Cardiac muscle cell (in vitro differentiated cells and primary cell): ENCODE data around the gene FGF8. TPM values are rescaled to one million over a fixed set of nuclear protein-coding genes. Genes with fewer than 3 reads are reported as not detected.

Experiments
- DNase-seq, 2 donors: peaks; one replicate each; pipeline versions ENCODE4 v3.0.0 to v3.0.0-alpha.2; 2010 to 2017; ENCODE audit warnings: low read depth in 1 of 2, low spot score in 1 of 2
- H3K27ac ChIP-seq: fragments of 200-600 bp; sonication (generic); 2 replicates; pipeline ENCODE4 v1.5.1; 2016
- H3K27me3 ChIP-seq: fragments of 200-600 bp; sonication (generic); 2 replicates; pipeline ENCODE4 v1.6.0; 2016; ENCODE audit warnings: control low read depth
- H3K36me3 ChIP-seq: fragments of 200-600 bp; sonication (generic); 2 replicates; pipeline ENCODE4 v1.5.1; 2016; ENCODE audit warnings: control low read depth
- H3K4me1 ChIP-seq: fragments of 200-600 bp; sonication (generic); 2 replicates; pipeline ENCODE4 v1.8.1; 2017; ENCODE audit warnings: low read depth, mild to moderate bottlenecking, mixed run types
- H3K4me3 ChIP-seq: fragments of 200-600 bp; sonication (generic); 2 replicates; pipeline ENCODE4 v1.5.1; 2016; ENCODE audit warnings: mild to moderate bottlenecking
- H3K9me3 ChIP-seq: fragments of 200-600 bp; sonication (generic); 2 replicates; pipeline ENCODE4 v1.5.1; 2017; ENCODE audit warnings: low read depth, mild to moderate bottlenecking, control low read depth
- CTCF ChIP-seq: IDR thresholded peaks from 2 replicates; pipeline ENCODE4 v1.5.1; 2012; ENCODE audit warnings: low read depth, mild to moderate bottlenecking, low read length
- polyA plus RNA-seq: library from polyadenylated mRNA; unstranded; fragments of >200 nt; fragmentation: Nextera tagmentation; extraction: Ambion mirVana; gene quantifications from 2 replicates; pipeline ENCODE4 v1.2.1, GENCODE V29; 2016
- total RNA-seq: library from RNA; depleted of rRNA; stranded (reverse); fragments of >200 nt; gene quantifications from 2 replicates; pipeline ENCODE4 v1.2.3, GENCODE V29; 2016

The FGF8 gene
- total and polyA plus RNA-seq, 2 experiments from 2014 or later, result 1.8 to 12.8 TPM

GRCh38 chr10:101772895-101773761 is 2.8 kb downstream of the FGF8 start:
- peaks cover 39% of the 10 kb centered on the region for H3K27me3 ChIP-seq
- no peaks in the 10 kb centered on the region for H3K36me3 ChIP-seq
- no peak for DNase-seq
- H3K27ac ChIP-seq, result no peak overlapping the region
- no peak for TF ChIP-seq CTCF
- no peak overlapping the region for H3K4me3 ChIP-seq
- peaks cover 10% of the 10 kb centered on the region for H3K4me1 ChIP-seq
- no peaks in the 10 kb centered on the region for H3K9me3 ChIP-seq

GRCh38 chr10:101772017-101772894 is 3.7 kb downstream of the FGF8 start:
- TF ChIP-seq CTCF, result no peak
- no peak for DNase-seq
- H3K27me3 ChIP-seq, result peaks cover 39% of the 10 kb centered on the region

GRCh38 chr10:101771380-101771779 is 4.5 kb downstream of the FGF8 start:
- no peaks in the 10 kb centered on the region for H3K9me3 ChIP-seq
- no peaks in the 10 kb centered on the region for H3K36me3 ChIP-seq
- TF ChIP-seq CTCF, result no peak
- H3K4me1 ChIP-seq, result peaks cover 9% of the 10 kb centered on the region
- H3K27ac ChIP-seq, result no peak overlapping the region
- H3K27me3 ChIP-seq, result peaks cover 37% of the 10 kb centered on the region
- no peak overlapping the region for H3K4me3 ChIP-seq
- no peak for DNase-seq

More at GRCh38 chr10:101772017-101772894, 3.7 kb downstream of the FGF8 start:
- H3K4me3 ChIP-seq, result no peak overlapping the region
- H3K27ac ChIP-seq, result no peak overlapping the region
- no peaks in the 10 kb centered on the region for H3K36me3 ChIP-seq
- peaks cover 9% of the 10 kb centered on the region for H3K4me1 ChIP-seq
- no peaks in the 10 kb centered on the region for H3K9me3 ChIP-seq

GRCh38 chr10:101770331-101771215 is 5.3 kb downstream of the FGF8 start:
- H3K9me3 ChIP-seq, result no peaks in the 10 kb centered on the region
- no peak overlapping the region for H3K4me3 ChIP-seq
- no peaks in the 10 kb centered on the region for H3K36me3 ChIP-seq
- H3K4me1 ChIP-seq, result peaks cover 9% of the 10 kb centered on the region
- peaks cover 35% of the 10 kb centered on the region for H3K27me3 ChIP-seq
- H3K27ac ChIP-seq, result no peak overlapping the region
- TF ChIP-seq CTCF, result no peak
- no peak for DNase-seq

- H3K4me3 ChIP-seq, result no peak overlapping the region
- no peak overlapping the region for H3K27ac ChIP-seq
- no peaks in the 10 kb centered on the region for H3K9me3 ChIP-seq
- TF ChIP-seq CTCF, result no peak
- H3K27me3 ChIP-seq, result peaks cover 25% of the 10 kb centered on the region
- peaks cover 9% of the 10 kb centered on the region for H3K4me1 ChIP-seq
- DNase-seq, result no peak
- no peaks in the 10 kb centered on the region for H3K36me3 ChIP-seq
These were observed 6.3 kb downstream of the FGF8 start for GRCh38 chr10:101769541-101770180.
